NCI-H2107 treated with DMSO at 0.1 percent for 48 hours (cell line): ENCODE data around the gene TWIST2.

ENCODE experiments used
- DNase-seq: peaks from one replicate; lab custom pipeline; 2025; ENCODE audit not compliant: unreplicated experiment; lab: John Stamatoyannopoulos, UW

The TWIST2 gene

GRCh38 chr2:238903141-238903540, 55.3 kb downstream of the TWIST2 start:
- DNase-seq, result no peak

DNA sequence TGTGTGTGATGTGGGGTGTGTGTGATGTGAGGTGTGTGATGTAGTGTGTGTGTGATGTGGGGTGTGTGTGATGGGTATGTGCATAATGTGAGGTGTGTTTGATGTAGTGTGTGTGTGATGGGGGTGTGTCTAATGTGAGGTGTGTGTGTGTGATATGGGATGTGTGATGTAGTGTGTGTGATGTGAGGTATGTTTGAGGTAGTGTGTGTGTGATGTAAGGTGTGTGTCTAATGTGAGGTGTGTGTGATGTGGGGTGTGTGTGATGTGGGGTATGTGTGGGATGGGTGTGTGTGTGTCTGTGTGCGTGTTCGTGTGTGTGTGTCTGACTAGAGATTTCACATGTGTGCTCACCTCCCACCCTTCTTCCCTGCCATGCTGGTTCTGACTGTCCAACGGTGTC, 56.3 kb downstream of the TWIST2 start:
- DNase-seq, result no peak

DNA sequence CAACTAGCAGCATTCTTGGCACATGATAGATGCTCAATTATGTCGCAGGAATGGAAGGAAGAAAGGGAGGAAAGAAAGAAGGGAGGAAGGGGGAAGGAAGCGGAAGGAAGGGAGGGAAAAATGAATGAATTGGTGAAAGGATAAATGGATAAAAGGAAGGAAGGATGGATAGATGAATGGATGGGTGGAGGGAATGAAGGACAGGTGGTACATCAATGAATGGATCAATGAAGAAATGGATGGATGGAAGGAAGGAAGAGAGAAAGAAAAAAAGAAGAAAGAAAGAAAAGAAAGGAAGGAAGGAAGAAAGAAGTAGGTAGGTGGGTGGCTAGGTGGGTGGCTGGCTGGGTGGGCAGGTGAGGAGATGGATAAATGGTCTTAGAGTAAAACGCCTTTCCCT, 56.8 kb downstream of the TWIST2 start:
- DNase-seq, result no peak

- DNase-seq, result no peak
Measured at GRCh38 chr2:238905224-238905623, 57.3 kb downstream of the TWIST2 start.

GRCh38 chr2:238905644-238906043, 57.8 kb downstream of the TWIST2 start:
- DNase-seq, result no peak

DNA sequence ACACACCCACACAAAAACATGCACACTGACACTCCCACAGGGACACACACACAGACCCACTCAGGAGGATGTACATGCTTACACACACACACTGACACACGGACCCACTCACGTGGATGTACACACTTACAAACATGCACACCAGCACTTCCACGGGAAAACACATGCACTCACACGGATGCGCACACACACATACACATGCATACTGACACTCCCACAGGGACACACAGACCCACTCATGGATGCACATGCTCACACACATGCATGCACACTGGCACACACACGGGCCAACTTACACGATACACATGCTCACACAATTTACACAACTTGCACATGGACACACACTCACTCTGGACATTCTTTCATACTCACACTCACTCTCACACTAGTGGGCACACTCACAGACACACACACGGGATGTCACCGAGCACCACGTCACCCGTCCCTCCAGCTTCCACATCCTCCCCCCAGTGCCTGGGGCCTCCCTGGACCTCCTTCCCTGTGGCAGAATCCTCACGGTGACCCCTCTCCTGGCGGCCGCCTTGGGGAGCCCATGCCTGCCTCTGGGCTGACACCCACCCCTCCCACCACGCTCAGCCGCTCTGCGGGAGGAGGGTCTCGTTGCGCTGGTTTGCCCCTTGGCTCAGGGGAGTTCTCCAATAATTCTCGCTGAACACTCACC, 58.5 kb downstream of the TWIST2 start:
- DNase-seq, result no peak

- DNase-seq, result no peak
Measured at GRCh38 chr2:238906936-238907716, 59.2 kb downstream of the TWIST2 start.

- DNase-seq, result no peak
Measured at GRCh38 chr2:238907717-238908173, 59.9 kb downstream of the TWIST2 start.

- DNase-seq, result no peak
Measured at GRCh38 chr2:238908960-238909951, 61.4 kb downstream of the TWIST2 start.

GRCh38 chr2:238910751-238911351, 63.0 kb downstream of the TWIST2 start:
- peak; percentile 40 for DNase-seq

DNA sequence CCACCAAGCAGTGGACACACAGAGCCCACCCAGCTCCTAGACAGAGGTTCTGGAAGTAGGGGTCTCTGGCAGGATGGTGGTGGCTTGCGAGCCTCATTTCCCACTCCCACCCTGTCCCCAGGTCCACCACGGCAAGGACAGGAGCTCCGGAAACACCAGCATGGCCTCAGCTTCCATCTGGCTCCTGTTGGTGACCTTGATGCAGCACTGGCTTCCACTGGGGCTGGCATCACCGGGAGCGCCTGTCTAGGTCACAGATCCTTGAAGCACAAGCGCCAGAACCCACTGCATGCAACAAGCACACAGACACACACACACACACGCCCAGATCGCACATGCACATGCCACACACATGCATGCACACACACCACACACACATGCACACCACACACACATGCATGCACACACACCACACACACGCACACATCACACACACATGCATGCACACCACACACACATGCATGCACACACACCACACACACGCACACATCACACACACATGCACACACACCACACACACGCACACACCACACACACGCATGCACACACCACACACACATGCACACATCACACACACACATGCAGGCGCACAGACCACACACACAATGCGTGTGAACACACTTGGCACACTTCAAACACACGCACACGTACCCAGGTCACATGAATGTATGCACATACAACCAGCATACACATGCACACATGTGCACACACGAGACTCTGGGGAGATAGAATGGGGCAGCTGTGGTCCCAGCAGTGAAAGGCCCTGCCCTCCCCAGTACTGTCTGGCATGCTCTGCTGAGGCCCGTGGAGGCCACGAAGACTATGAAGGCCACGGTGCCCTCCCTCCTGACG, 63.7 kb downstream of the TWIST2 start:
- no peak for DNase-seq

DNA sequence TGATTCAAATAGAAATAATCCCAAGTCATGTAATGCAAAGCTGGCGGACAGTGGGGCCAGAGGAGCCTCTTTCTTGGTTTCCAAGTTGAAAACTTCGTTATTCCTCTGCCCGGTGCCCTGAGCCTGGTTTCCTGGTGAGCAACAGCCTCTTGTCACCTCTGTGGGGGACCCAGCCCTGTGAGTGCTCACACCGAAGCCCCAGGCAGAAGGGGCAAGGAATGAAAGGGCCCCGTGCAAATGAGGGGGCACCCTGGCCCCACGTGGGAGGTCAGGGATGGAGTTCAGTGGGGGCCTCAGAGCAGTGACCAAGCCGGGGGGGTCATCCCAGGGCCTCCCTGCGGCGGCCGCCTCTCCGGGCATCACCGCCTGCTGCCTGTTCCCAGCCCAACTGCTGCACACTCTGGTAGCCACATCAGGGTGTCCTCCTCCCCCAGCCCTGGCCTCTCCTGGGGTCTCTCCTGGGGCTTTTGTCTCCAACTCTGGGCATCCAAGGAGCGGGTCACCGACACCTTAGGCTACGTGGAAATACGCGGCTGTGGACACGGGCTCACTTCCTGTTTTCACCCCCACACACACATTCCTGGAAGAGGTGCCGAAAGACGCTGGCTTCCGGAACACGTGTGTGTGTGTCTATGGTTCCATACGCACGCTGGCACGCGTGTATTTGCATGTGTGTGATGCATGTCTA, 64.5 kb downstream of the TWIST2 start:
- no peak for DNase-seq

DNA sequence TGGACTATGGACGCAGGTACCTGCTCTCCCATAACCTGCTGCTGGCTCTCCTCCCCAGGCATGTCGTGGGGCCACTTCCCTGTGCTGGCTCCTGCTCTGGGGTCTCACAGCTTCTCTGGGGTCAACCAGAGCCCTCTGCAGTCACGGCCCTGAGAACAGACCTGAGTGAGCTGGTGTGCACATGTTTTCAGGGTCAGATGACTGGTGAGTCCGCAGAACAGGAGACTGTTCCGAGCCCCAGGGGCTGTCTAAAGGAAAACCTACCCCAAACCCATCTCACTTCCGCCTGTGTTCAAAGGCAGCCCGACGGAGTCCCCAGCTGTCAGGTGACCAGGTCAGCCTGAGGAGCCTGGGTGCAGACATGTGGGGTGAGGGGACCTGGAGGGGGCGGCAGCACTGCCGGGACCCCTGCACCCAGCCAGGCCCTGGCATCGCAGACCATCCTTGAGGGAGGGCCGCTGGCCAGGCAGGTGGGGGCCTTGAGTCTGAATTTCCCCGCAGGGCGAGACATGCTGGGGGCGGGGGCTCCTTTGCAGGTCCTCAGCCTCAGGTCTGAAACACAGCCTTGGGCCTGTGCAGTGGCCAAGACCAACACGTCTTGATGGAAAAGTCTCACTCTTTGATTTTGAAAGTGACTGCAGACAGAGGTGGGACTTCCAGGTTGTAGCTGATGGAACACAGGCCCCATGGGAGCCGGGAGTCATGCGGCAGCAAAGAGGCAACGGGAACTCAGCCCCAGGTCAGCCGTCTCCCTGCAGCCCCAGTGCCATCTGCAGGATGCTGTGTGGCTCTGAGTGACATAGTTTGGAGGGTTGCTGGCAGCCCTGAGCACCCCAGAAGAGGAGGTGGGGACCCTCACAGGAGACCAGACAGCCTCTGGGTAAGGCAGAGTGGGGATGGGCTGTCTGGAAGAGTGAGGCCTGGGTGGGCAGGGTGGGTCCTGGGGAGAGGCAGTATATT, 65.3 kb downstream of the TWIST2 start:
- DNase-seq, result no peak

DNA sequence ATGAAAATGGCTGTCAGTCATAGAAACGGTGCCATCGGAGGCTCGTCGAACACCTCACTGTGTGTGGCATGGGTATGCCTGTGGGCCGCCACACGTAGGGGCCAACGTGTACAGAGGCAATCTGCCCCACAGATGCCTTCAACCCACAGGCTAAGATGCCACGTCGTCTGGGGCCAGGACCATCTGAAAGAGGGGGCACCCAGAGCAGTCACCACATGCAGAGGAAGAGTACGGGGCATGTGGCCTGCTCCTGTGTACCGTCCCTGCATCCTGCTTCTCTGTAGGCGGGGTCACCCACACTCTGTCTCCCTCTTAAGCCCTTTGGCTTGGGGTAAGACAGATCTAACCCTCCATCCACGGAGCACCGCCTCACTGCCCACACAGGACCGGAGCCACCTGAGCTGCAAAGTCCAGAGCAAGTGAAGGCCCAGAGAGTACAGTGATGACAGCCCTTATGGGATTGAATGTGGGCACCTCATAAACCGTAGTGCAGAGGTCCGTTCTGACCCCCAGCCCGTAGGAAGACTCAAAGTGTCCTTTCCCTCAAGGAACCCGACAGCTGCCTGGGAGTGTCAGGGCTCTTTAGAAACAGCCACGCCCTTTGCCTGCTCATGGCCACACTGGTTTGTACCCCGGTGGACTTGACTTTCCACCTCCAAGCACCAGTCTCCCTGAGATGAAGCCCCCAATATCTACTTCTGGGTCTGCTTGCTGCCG, 66.2 kb downstream of the TWIST2 start:
- no peak for DNase-seq

DNA sequence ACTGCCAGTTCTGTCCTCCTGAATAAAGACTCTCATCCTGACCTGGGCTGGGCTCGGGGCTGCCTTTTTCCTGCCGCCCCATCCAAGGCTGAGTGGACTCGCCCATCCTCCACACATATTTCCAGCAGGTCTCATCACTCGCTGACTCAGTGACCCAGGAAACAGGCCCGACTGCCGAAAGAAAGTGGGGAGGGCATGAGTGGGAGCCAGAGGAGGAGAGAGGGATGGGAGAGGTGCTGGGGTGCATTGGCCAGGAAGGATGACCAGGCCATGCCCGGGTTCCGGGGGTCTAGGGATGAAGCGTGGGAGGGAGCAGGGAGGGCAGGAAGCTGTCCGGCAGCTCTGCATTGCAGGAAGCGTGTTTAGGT, 66.7 kb downstream of the TWIST2 start:
- DNase-seq, result no peak

GRCh38 chr2:238915196-238915595, 67.3 kb downstream of the TWIST2 start:
- DNase-seq, result no peak

DNA sequence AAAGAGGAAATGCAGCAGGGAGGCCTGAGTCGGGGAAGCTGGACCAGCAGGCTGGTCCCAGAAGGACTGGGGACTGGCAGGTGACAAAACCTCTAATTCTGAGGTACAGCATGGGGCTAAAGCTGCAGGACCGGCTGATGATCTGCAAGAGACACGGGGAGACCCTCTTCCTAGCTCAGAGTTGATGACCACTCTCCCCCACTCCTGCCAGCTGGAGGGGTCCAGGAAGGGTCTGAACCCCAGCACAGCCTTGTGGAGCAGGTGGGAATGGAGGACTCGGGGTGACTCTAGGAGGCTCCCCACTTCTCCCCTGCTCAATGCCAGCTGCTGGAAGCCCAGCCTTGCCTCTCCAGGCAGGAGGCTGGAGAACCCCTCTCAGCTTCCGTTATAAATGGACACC, 67.7 kb downstream of the TWIST2 start:
- DNase-seq, result no peak
